GM20431 (cell line): ENCODE data around the gene MRPL54.

Source experiments
- in situ Hi-C: fragments of 300-500 bp; cut with MseI, MboI; formaldehyde crosslinking; loops from one replicate; pipeline ENCODE4 v1.15.0; 2020; ENCODE audit warnings: low sequenced_read_pairs; ENCODE audit not compliant: unreplicated experiment

MRPL54 gene

DNA sequence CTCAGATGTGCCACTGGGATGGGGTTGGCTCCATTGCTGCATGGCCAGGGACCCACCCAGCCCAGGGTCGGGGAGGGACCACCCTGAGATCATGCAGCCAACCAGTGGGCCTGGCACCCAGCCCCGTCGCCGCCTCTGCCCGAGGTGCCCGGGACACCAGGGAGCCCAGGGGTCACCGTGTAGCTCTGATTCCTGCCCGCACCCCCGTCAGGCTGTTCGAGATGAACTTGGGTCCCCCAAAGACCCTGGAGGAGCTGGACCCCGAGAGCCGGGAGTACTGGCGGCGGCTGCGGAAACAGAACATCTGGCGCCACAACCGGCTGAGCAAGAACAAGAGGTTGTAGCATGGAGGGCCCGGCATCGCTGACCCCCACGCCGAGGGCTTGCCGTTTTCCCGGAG is 4.6 kb downstream of the MRPL54 start:
- in situ Hi-C loops, result no loop called here

- in situ Hi-C loops, result no loop called here
Measured at GRCh38 chr19:3768015-3768747, 5.7 kb downstream of the MRPL54 start.

- in situ Hi-C loops, result no loop called here
Measured at GRCh38 chr19:3768748-3769099, 6.2 kb downstream of the MRPL54 start.

GRCh38 chr19:3769494-3769893 is 7.0 kb downstream of the MRPL54 start:
- in situ Hi-C loops, result no loop called here

DNA sequence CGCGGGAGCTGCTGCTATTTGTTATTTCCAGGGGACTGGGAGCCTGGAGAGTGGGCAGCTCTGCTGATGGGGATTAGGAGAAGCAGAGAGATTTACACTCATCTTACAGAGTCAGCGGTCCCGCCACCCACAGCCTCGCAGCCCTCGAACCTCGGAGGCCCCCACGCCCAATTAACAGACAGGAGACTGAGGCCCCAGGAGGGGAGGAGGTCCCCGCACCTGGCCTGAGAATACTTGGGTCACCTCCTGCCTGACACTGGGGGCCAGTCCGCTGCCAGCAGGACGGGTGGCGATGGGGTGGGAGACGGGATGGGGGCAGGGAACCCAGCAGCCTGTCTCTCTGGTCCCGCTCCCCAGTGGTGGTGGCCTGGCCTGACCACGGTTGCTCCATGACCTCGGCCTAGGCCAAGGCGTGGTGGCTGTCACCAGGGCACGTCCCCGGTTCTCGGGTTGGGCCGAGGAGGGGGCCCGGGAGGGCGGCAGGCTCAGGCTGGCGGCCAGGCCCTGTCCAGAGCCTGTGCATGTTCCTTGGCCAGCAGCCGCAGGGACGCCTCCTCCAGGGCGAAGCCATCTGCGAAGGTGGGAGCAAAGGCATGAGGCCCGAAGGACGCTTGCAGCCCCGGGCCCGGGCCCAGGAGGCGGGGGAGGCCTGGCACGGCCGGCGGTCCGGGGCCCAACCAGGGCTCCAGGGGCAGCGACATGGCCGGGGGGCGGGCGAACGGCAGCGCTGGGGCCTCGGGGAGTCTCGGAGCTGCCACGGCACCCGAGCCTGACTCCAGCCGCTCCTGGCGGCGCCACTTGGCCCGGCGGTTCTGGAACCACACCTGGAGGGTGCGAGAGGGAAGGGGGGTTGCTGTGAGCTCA is 7.9 kb downstream of the MRPL54 start:
- in situ Hi-C loops, result no loop called here

DNA sequence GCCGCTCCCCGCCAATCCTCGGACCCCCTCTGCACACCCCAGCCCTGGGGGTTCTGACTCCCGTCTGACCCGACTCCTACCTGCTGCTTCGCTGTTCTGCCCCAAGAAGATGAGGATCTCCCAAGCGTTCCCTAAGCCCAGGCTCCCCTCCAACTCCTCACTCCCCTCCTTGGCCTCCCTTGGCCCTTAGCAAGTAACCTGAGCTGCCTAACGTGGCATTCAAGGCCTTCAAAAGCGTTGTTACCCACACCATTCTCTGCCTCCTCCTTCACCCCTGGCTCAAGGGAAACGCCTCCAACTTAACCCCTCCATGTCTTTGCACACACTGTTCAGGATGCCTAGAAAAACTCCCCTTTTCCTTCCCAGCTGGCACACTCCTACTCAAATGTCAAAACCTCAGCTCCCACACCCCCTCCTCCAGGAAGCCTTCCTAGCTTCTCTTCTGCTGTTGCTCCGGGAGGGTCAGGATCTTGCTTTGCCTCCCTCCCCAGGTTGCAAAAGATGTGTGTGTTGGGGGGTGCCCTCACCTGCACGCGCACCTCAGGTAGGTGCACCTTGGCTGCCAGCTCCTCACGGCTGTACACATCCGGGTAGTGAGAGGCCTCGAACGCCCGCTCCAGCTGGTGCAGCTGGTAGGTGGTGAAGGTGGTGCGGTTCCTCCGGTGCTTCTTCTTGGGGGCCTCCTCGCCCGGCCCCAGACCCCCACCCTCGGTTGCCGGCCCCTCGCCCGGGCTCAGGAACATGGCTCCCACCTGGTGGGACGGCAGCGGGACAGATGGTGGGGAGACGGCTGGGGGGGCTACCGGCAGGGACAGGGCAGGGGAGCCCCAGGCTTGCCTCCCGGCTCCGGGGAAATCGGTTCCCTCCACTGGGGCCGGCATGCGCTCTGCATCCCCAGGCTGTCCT is 8.8 kb downstream of the MRPL54 start:
- in situ Hi-C loops, result no loop called here

DNA sequence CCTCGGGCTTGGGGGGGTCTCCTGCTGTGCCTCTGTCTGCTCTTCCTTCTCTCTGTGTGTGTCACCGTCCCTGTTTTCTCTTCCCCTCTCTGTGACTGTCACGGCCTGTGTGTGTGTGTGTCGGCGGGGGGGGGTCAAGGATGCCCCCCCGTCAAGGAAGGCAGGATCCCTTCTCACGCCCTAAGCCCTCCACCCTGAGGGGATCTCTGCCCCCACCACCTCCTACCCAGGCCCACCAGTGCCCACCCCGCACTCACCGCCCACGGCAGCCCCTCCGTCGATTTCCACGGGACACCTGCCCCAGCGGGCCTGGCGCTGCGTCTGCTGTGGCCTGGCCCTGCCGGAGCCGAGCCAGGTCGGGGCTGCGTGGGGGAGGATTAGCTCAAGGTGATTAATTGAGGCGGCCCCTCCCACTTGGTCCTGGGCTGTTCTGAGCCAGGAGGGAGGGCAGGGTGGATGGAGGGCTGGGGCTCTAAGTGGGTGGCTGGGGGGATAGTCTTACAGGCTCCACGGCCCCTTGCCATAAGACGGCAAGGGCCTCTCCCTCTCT is 9.5 kb downstream of the MRPL54 start, which contains the start of gene RAX2:
TSS of gene RAX2 (minus strand) at position 323 of the 550 bp plus-strand sequence. CDS start 486 bp downstream, outside the sequence.
- in situ Hi-C loops, result no loop called here

DNA sequence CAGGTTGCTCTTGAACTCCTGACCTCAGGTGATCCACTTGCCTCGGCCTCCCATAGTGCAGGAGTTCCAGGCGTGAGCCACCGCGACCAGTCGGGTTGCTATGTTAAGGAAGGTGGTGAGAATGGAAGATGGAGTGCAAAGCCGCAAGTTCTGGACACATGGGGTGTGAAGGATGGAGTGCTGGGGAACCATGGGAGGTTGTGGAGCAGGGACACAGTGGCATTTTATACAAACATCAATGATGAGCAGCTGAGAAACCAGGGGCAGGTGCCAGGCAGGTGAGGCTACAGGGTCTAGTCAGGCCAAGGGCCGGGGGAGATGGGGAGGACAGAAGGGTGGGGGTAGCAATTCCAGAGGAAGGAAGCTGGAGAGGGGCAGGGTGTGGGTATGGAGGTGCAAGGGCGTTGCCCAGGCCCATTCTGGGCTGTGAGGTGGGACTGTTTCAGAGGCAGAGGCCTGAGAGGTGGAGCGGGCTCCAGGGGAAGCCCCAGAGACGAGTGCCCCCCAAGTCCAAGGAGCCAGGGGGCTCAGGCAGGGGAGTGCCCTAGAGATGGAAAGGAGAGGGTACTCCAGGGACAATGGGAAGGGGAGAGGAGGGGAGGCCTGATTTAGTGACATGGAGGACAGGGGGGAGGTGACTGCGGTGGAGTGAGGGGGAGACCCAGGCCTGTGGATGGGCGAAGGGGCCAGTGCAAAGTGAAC is 11.5 kb downstream of the MRPL54 start:
- in situ Hi-C loops, result no loop called here

DNA sequence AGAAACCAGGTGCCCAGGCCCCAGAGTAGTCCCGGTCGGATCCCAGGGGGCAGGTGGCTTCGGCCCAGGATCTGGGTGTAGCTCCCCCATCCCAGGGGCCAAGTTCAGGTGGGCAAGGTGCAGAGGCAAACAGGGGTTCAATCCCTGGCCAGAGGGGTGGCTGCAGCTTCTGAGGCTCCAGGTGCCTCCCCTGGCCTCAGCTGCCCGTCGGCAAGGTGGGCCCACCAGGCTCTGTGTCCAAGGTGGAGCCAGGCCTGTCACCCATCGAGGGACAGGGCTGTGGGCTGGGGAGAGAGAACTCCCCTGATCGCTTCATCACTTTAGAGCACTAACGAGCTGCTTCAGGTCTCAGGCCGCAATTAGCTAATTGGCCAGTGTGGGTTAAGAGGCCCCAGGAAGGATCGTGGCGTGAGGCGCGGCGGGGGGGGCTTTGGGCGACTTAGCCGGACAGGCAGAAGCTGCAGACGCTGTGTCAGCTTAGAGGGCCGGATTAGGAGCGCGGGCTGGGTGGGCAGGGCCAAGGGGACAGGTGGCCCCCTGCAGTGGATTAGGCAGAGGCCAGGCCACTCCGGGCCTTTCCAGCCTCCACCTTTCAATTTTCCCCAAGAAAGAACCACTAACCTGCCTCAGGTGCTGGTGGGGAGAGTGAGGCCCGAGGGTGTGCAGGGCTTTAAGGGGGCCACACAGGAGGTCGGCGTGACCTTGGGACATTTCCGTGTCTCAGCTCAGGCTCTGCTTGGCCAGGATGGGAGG is 12.3 kb downstream of the MRPL54 start:
- in situ Hi-C loops, result no loop called here

GRCh38 chr19:3775374-3775711 is 12.9 kb downstream of the MRPL54 start:
- in situ Hi-C loops, result no loop called here

GRCh38 chr19:3775831-3776230 is 13.3 kb downstream of the MRPL54 start:
- in situ Hi-C loops, result no loop called here

- in situ Hi-C loops, result no loop called here
Measured at GRCh38 chr19:3776479-3777040, 14.1 kb downstream of the MRPL54 start.

- in situ Hi-C loops, result no loop called here
Measured at GRCh38 chr19:3778104-3778867, 15.8 kb downstream of the MRPL54 start.

DNA sequence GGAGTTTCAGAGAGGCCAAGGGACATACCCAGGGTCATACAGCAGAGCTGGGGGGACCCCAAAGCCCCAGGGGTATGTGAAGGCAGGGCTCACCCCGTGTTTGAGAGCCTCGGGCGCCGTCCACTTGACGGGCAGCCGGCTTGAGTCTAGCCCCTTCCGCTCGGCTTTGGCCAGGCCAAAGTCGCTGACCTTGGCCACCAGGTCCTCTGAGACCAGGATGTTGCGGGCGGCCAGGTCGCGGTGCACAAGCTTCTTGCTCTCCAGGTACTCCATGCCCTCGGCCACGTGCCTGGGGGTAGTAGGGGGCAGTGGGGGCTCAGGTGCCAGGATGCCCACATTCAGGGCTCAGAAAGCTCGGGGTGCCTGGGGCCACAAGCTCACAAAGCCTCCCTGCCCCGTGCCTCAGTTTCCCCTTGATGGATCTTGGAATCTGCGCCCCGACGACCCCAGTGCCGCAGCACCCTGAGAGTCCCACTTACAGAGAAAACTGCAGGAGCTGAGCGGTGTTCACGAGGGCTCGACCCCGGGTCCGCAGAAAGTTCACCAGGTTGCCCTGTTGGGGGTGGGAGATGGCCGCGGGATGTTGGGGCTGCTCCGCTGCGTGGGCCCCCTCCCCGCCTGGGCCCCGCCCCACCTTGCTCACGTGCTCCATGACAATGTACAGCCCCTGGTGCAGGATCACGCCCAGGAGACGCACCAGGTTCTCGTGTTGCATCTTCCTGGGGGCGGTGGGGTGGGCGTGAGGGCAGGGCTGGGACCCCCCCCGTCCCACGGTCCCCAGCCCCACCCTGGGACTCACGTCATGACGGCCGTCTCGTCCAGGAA is 16.6 kb downstream of the MRPL54 start:
- in situ Hi-C loops, result no loop called here

DNA sequence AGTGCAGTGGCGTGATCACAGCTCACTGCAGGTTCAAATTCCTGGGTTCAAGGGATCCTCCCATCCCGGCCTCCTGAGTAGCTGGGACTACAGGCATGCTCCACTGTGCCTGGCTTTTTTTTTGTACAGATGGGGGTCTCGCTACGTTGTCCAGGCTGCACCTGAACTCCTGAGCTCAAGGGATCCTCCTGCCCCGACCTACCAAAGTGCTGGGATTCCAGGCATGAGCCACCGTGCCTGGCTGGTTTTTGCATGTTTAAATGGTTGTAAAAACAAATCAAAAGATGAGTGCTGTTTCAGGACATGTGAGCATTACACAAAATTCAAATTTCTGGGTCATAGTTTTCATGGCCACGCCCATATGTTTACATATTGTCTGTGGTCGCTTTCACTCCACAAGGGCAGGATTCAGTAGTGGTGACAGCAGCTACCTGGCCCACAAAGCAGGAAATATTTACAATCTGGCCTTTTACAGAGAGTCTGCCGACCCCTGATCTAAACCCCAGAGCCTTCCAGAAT is 18.4 kb downstream of the MRPL54 start:
- in situ Hi-C loops, result no loop called here

GRCh38 chr19:3781603-3782002 is 19.1 kb downstream of the MRPL54 start:
- in situ Hi-C loops, result no loop called here

DNA sequence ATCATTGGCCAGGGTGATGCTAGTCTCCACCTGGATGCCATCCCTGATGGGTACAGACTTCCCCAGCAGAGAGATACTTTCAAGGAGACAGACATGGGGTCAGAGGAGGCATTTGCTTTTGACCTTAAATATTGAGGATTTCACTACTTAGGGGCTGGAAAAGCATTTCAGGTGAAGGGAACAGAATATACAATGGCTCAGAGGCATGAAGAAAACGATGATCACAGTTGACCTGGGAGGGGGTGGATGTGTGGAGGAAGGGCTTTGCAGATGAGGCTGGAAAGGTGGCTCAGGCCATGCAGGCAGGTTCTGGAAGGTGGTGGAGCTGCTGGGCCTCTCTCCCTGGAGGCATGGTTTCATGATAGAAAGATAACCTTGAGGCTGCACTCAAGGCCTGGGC is 19.8 kb downstream of the MRPL54 start:
- in situ Hi-C loops, result no loop called here
